IPS-18a (cell line): Measurements from ENCODE around the gene FHOD1.

Experiments used
- H3K27ac ChIP-seq: one replicate; pipeline ENCODE4 v1.5.1; 2013; ENCODE audit warnings: low read length
- H3K27me3 ChIP-seq: one replicate; pipeline ENCODE4 v1.6.1; 2013; ENCODE audit warnings: mild to moderate bottlenecking, low read length; ENCODE audit not compliant: control insufficient read depth, insufficient read depth
- H3K36me3 ChIP-seq: one replicate; pipeline ENCODE4 v1.6.1; 2013; ENCODE audit warnings: low read depth, low read length; ENCODE audit not compliant: control insufficient read depth
- H3K4me1 ChIP-seq: one replicate; pipeline ENCODE4 v1.6.1; 2013; ENCODE audit warnings: low read depth, low read length; ENCODE audit not compliant: control insufficient read depth
- H3K4me3 ChIP-seq: one replicate; pipeline ENCODE4 v1.5.1; 2013; ENCODE audit warnings: low read length
- H3K9ac ChIP-seq: one replicate; pipeline ENCODE4 v1.6.1; 2013; ENCODE audit warnings: mild to moderate bottlenecking, low read length, moderate library complexity
- H3K9me3 ChIP-seq: one replicate; pipeline ENCODE4 v1.6.1; 2013; ENCODE audit warnings: low read depth, low read length; ENCODE audit not compliant: control insufficient read depth

FHOD1 gene

GRCh38 chr16:67269766-67270165 lies 22.5 kb upstream of the FHOD1 start:
- H3K36me3 ChIP-seq, result no peaks in the 10 kb centered on the region
- no peaks in the 10 kb centered on the region for H3K27me3 ChIP-seq
- H3K27ac ChIP-seq, result no peak overlapping the region
- H3K4me3 ChIP-seq, result no peak overlapping the region
- no peaks in the 10 kb centered on the region for H3K9me3 ChIP-seq
- no peaks in the 10 kb centered on the region for H3K4me1 ChIP-seq
- no peak overlapping the region for H3K9ac ChIP-seq

GRCh38 chr16:67268136-67268579 lies 20.9 kb upstream of the FHOD1 start:
- no peaks in the 10 kb centered on the region for H3K9me3 ChIP-seq
- H3K27ac ChIP-seq, result no peak overlapping the region

GRCh38 chr16:67265834-67266233 lies 18.6 kb upstream of the FHOD1 start:
- Histone ChIP-seq H3K4me1 (no peaks in the 10 kb centered on the region), H3K4me3 (no peak overlapping the region)

More at GRCh38 chr16:67268136-67268579, 20.9 kb upstream of the FHOD1 start:
- Histone ChIP-seq H3K9ac (no peak overlapping the region), H3K4me1 (no peaks in the 10 kb centered on the region), H3K4me3 (no peak overlapping the region), H3K36me3 (no peaks in the 10 kb centered on the region), H3K27me3 (no peaks in the 10 kb centered on the region)

GRCh38 chr16:67264866-67265265 lies 17.6 kb upstream of the FHOD1 start:
- H3K27ac ChIP-seq, result no peak overlapping the region
- no peaks in the 10 kb centered on the region for H3K36me3 ChIP-seq
- no peaks in the 10 kb centered on the region for H3K27me3 ChIP-seq
- H3K4me1 ChIP-seq, result no peaks in the 10 kb centered on the region
- H3K9ac ChIP-seq, result no peak overlapping the region
- no peaks in the 10 kb centered on the region for H3K9me3 ChIP-seq
- H3K4me3 ChIP-seq, result no peak overlapping the region

More at GRCh38 chr16:67265834-67266233, 18.6 kb upstream of the FHOD1 start:
- Histone ChIP-seq H3K9ac (no peak overlapping the region), H3K36me3 (no peaks in the 10 kb centered on the region), H3K9me3 (no peaks in the 10 kb centered on the region), H3K27me3 (no peaks in the 10 kb centered on the region), H3K27ac (no peak overlapping the region)

DNA sequence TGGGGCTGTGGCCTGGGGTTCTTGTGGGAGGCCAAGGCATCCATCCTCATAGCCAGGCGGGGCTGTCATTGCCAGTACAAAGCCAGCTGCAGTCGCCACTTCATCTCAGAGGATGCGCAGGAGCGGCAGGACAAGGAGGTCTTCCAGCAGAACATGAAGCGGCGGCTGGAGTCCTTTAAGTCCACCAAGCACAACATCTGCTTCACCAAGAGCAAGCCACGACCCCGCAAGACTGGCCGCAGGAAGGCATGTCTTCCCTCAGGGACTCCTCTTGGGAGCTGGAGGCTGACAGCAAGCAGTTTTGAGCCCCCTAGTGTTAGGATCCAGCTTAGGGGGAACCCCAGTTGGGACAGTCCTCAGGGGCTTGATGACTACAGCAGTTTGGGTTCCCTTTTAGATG lies 17.0 kb upstream of the FHOD1 start:
- H3K4me1 ChIP-seq, result no peaks in the 10 kb centered on the region
- no peak overlapping the region for H3K9ac ChIP-seq
- no peaks in the 10 kb centered on the region for H3K27me3 ChIP-seq
- H3K4me3 ChIP-seq, result no peak overlapping the region
- H3K9me3 ChIP-seq, result no peaks in the 10 kb centered on the region
- H3K27ac ChIP-seq, result no peak overlapping the region
- H3K36me3 ChIP-seq, result no peaks in the 10 kb centered on the region

- Histone ChIP-seq H3K27ac (no peak overlapping the region), H3K4me1 (no peaks in the 10 kb centered on the region), H3K9me3 (no peaks in the 10 kb centered on the region), H3K27me3 (no peaks in the 10 kb centered on the region), H3K36me3 (no peaks in the 10 kb centered on the region), H3K4me3 (no peak overlapping the region), H3K9ac (no peak overlapping the region)
Measured at GRCh38 chr16:67263201-67263600, 15.9 kb upstream of the FHOD1 start.

DNA sequence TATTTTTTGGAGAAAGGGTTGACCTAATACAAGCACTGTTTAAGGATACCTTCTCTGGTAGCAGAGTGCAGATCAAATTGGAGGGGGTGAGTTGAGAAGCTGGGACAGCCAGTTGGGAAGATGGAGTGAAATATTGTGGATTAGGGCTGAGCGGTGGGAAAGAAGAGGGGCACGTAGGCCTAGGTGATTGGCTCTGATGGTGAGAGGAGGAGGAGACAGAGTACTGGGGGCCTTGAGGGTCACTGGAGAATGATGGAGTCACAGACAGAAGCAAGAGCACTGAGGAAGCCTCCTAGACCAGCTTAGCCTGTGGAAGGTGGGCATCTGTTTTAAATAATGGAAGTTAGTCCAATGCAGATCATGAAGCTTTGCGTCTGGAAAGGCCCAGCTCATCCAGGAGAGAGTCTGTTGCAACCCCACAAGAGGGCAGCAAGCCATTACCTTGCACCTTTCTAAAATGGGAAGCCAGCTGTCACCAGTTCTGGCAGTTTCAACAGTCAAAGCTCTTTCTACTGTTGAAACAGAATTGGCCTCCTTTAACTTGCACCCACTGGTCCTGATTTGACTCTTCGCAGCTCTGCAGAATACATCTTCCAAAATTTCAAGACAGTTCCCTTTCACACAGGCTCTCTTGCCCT lies 13.3 kb upstream of the FHOD1 start:
- no peak overlapping the region for H3K9ac ChIP-seq
- no peaks in the 10 kb centered on the region for H3K9me3 ChIP-seq
- no peak overlapping the region for H3K27ac ChIP-seq
- H3K4me1 ChIP-seq, result no peaks in the 10 kb centered on the region
- H3K4me3 ChIP-seq, result no peak overlapping the region
- no peaks in the 10 kb centered on the region for H3K27me3 ChIP-seq
- H3K36me3 ChIP-seq, result no peaks in the 10 kb centered on the region

GRCh38 chr16:67259705-67260104 lies 12.4 kb upstream of the FHOD1 start:
- H3K9ac ChIP-seq, result no peak overlapping the region
- H3K36me3 ChIP-seq, result no peaks in the 10 kb centered on the region
- no peaks in the 10 kb centered on the region for H3K4me1 ChIP-seq
- no peaks in the 10 kb centered on the region for H3K27me3 ChIP-seq
- H3K27ac ChIP-seq, result no peak overlapping the region
- H3K4me3 ChIP-seq, result no peak overlapping the region
- no peaks in the 10 kb centered on the region for H3K9me3 ChIP-seq

- H3K27me3 ChIP-seq, result no peaks in the 10 kb centered on the region
- no peaks in the 10 kb centered on the region for H3K9me3 ChIP-seq
- no peak overlapping the region for H3K27ac ChIP-seq
- H3K4me3 ChIP-seq, result no peak overlapping the region
- no peak overlapping the region for H3K9ac ChIP-seq
- no peaks in the 10 kb centered on the region for H3K36me3 ChIP-seq
- H3K4me1 ChIP-seq, result no peaks in the 10 kb centered on the region
Measured at GRCh38 chr16:67258161-67258835, 11.0 kb upstream of the FHOD1 start.

DNA sequence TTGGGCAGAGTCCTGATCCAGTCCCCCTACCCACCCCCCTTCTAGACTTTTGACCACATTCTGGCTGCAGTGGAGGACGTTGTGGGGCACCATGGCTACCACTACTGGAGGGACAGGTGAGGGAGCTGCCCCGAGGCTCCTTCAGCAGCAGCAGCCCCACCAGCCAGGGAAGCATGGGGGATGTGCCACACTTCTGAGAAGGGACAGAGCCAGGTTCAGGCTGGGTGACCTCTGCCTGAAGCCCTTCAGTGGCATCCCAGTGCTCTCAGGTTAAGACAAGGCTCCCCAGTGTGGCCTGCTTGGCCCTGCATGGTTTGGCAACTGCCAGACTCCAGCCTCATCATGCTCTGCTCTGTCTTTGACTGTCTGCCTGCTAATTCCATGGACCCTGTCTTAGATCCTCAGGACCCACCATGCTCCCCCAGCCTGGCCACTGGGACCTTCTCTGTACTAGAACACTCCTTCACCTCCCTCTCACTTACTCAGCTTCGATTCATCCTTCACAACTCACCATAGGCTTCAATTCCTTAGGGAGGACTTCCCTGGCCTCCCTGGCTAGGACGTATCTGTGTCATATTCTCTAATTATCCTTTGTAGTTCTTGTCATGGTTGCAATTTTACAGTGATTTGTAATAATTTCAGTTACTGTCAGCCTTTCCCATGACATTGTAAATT lies 10.3 kb upstream of the FHOD1 start:
- Histone ChIP-seq H3K4me1 (no peaks in the 10 kb centered on the region), H3K9me3 (no peaks in the 10 kb centered on the region), H3K27ac (no peak overlapping the region), H3K9ac (no peak overlapping the region), H3K27me3 (no peaks in the 10 kb centered on the region), H3K4me3 (no peak overlapping the region), H3K36me3 (no peaks in the 10 kb centered on the region)

- H3K27me3 ChIP-seq, result no peaks in the 10 kb centered on the region
- no peaks in the 10 kb centered on the region for H3K9me3 ChIP-seq
- H3K4me1 ChIP-seq, result no peaks in the 10 kb centered on the region
- no peak overlapping the region for H3K27ac ChIP-seq
- H3K4me3 ChIP-seq, result no peak overlapping the region
- no peak overlapping the region for H3K9ac ChIP-seq
- no peaks in the 10 kb centered on the region for H3K36me3 ChIP-seq
Measured at GRCh38 chr16:67256701-67257230, 9.5 kb upstream of the FHOD1 start.
